Esophagus muscularis mucosa (tissue), 4 donors: ENCODE data around the gene CORO2B. TPM values are rescaled to one million over a fixed set of nuclear protein-coding genes. Genes with fewer than 3 reads are reported as not detected.
"Not testable (repeated sequence)": the region's sequence is repeated elsewhere in the genome, so short reads cannot be mapped to it uniquely, and the experiment has no call there.

Experiments
- DNase-seq: peaks from one replicate; pipeline ENCODE4 v3.0.0-alpha.2; 2017; ENCODE audit errors: extremely low spot score
- H3K27ac ChIP-seq, 4 donors: fragments of 200-600 bp; sonication (generic); replicated peaks in 1 of 4; 1 replicate in 3 of 4; 2 replicates in 1 of 4; pipeline ENCODE4 v1.5.1; 2016 to 2019; ENCODE audit warnings: mild to moderate bottlenecking in 1 of 4
- H3K27me3 ChIP-seq, 4 donors: fragments of 200-600 bp; sonication (generic); one replicate each; pipeline versions ENCODE4 v1.5.1 to v1.6.0; 2016 to 2019
- H3K36me3 ChIP-seq, 4 donors: fragments of 200-600 bp; sonication (generic); one replicate each; pipeline ENCODE4 v1.5.1; 2016 to 2019
- H3K4me1 ChIP-seq, 4 donors: fragments of 200-600 bp; sonication (generic); one replicate each; pipeline ENCODE4 v1.5.1; 2016 to 2019
- H3K4me3 ChIP-seq, 4 donors: fragments of 200-600 bp; sonication (generic); 1 replicate in 2 of 4; 2 replicates in 2 of 4; pipeline ENCODE4 v1.5.1; 2016 to 2019; ENCODE audit warnings: mild to moderate bottlenecking in 4 of 4, moderate library complexity in 1 of 4
- H3K9me3 ChIP-seq, 4 donors: fragments of 200-600 bp; sonication (generic); 1 replicate in 3 of 4; 2 replicates in 1 of 4; pipeline ENCODE4 v1.5.1; 2016 to 2019
- EP300 ChIP-seq: sonication (generic); formaldehyde crosslinking; IDR thresholded peaks from one replicate; pipeline ENCODE4 v1.6.1; 2017; ENCODE audit warnings: antibody characterized with exemption
- POLR2A ChIP-seq: fragments of 450-650 bp; IDR thresholded peaks from one replicate; pipeline ENCODE4 v1.6.1; 2017; ENCODE audit warnings: antibody characterized with exemption, moderate library complexity, mild to moderate bottlenecking, low read depth
- POLR2AphosphoS5 ChIP-seq, 2 donors: sonication (generic); formaldehyde crosslinking; IDR thresholded peaks; one replicate each; pipeline ENCODE4 v1.6.1; 2017; ENCODE audit warnings: antibody characterized with exemption in 2 of 2
- WGBS: methylation state at CpG from one replicate; pipeline ENCODE4 v1.1.5; 2018; 5-methylcytosine and 5-hydroxymethylcytosine counted together
- intact Hi-C: fragments of 100-400 bp; cut with DNase I; formaldehyde crosslinking; loops from one replicate; pipeline ENCODE4 v1.15.1; 2023
- total RNA-seq, 4 donors: library from RNA; depleted of rRNA; stranded (reverse); fragments of >200 nt; gene quantifications; one replicate each; pipeline versions ENCODE4 v1.1.0 to v1.2.1, GENCODE V29; 2016
- TF ChIP-seq, protein P1 (sequence below), 3 experiments: fragments of 200-600 bp in 2 of 3; fragments of 450-650 bp in 1 of 3; sonication (generic) in 2 of 3; IDR thresholded peaks; one replicate each; pipeline ENCODE4 v1.5.1; 2017 to 2019; ENCODE audit warnings: antibody characterized with exemption in 3 of 3, mild to moderate bottlenecking in 2 of 3, moderate library complexity in 1 of 3

CORO2B gene
- total RNA-seq, 4 donors from 2014 or later, result 5.8 to 12.2 (median 7.5) TPM

DNA sequence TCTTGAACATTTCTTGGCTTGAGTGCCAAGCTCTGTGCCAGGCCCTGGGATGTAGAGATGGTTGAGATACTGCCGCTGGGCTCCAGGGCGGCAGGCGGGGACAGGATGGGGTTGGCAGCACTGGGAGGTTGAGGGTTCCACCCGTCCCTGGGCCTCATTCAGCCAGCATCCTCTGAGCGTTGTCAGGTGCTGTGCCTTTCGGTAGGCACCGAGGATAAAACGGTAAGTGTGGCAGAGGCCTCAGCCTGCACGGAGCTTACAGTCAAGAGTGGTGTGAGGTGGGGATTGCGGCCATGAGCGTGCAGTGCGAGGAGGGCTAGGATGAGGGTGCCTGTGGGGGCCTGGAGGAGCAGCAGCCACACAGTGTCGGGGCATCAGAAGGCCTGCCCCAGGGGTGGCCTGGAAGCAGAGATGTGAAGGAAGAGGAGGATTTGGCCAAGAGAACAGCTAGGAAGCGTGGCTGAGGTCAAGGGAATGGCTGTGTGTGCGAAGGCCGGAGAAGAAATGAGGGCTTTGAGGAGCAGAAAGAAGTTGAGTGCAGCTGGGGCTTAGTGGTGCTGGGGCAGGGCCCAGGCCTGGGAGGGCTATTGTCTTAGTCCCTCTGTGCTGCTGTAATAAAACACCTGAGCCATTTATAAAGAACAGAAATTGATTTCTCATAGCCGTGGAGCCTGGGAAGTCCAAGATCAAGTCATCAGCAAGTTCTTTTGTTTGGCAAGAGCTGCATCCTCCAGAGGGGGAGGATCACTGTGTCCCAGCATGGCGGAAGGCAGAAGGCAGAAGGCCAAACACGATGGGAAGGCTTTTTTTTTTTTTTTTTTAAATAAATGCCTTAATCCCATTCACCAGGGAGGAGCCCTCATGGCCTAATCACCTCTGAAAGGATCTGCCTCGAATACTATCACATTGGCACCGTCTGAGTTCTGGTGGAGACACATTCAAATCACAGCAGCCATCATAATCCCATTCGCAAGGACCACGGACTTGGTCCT lies 22.7 kb downstream of the CORO2B start:
- Histone ChIP-seq H3K27me3 (no peaks in the 10 kb centered on the region), H3K27ac (peak overlapping the region in 2 of 4 donors; percentile 21 to 73), H3K9me3 (no peaks in the 10 kb centered on the region), H3K4me3 (no peak overlapping the region), H3K4me1 (peaks cover 41 to 69% (median 42%) of the 10 kb centered on the region in 4 donors), H3K36me3 (no peaks in the 10 kb centered on the region)
- TF ChIP-seq, protein P1, sequence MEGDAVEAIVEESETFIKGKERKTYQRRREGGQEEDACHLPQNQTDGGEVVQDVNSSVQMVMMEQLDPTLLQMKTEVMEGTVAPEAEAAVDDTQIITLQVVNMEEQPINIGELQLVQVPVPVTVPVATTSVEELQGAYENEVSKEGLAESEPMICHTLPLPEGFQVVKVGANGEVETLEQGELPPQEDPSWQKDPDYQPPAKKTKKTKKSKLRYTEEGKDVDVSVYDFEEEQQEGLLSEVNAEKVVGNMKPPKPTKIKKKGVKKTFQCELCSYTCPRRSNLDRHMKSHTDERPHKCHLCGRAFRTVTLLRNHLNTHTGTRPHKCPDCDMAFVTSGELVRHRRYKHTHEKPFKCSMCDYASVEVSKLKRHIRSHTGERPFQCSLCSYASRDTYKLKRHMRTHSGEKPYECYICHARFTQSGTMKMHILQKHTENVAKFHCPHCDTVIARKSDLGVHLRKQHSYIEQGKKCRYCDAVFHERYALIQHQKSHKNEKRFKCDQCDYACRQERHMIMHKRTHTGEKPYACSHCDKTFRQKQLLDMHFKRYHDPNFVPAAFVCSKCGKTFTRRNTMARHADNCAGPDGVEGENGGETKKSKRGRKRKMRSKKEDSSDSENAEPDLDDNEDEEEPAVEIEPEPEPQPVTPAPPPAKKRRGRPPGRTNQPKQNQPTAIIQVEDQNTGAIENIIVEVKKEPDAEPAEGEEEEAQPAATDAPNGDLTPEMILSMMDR (IDR thresholded peaks at IDR 0.05), result no peak
- TF ChIP-seq EP300, result no peak
- no peak for TF ChIP-seq POLR2A
- no peak for TF ChIP-seq POLR2AphosphoS5 (IDR thresholded peaks at IDR 0.05)
- no peak for DNase-seq
- 84% methylated on average over 19 of the region's 23 CpGs for WGBS
- intact Hi-C loops, result no loop called here

GRCh38 chr15:68602459-68603215 lies 23.8 kb downstream of the CORO2B start:
- H3K27me3 ChIP-seq, result no peaks in the 10 kb centered on the region
- no peak for DNase-seq
- H3K36me3 ChIP-seq, result no peaks in the 10 kb centered on the region
- no peak overlapping the region for H3K27ac ChIP-seq
- no peaks in the 10 kb centered on the region for H3K9me3 ChIP-seq
- intact Hi-C loops, result no loop called here
- H3K4me3 ChIP-seq, result no peak overlapping the region
- TF ChIP-seq POLR2A (no peak), EP300 (no peak), POLR2AphosphoS5 (IDR thresholded peaks at IDR 0.05) (no peak)
- TF ChIP-seq, protein P1 (IDR thresholded peaks at IDR 0.05), result no peak
- H3K4me1 ChIP-seq, result peaks cover 39 to 67% (median 44%) of the 10 kb centered on the region in 4 donors
- 78% methylated on average over 11 of the region's 11 CpGs for WGBS

DNA sequence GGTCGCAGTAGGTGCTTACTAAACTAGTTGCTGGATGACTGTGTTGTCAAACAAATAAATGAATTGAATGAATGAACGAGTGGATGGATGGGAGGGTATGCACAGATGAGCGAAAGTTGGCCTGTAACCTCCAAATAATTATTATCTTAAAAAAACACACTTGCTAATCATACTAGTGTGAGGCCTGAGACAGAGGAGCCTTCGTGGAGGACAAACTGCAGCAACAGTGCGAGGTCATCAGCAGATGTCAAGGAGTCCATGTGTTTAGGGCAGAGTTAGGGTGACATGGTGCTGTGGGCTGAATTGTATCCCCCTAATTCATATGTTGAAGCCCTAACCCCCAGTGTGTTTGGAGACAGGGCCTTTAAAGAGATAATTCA lies 24.4 kb downstream of the CORO2B start:
- DNase-seq, result no peak
- intact Hi-C loops, result no loop called here
- no peaks in the 10 kb centered on the region for H3K36me3 ChIP-seq
- H3K9me3 ChIP-seq, result no peaks in the 10 kb centered on the region
- TF ChIP-seq, protein P1 (IDR thresholded peaks at IDR 0.05), result no peak
- no peak for TF ChIP-seq POLR2AphosphoS5 (IDR thresholded peaks at IDR 0.05)
- TF ChIP-seq POLR2A, result no peak
- TF ChIP-seq EP300, result no peak
- no peak overlapping the region for H3K27ac ChIP-seq
- WGBS, result 94% methylated on average over 5 of the region's 5 CpGs
- no peak overlapping the region for H3K4me3 ChIP-seq
- no peaks in the 10 kb centered on the region for H3K27me3 ChIP-seq
- H3K4me1 ChIP-seq, result peaks cover 39 to 67% (median 45%) of the 10 kb centered on the region in 4 donors

DNA sequence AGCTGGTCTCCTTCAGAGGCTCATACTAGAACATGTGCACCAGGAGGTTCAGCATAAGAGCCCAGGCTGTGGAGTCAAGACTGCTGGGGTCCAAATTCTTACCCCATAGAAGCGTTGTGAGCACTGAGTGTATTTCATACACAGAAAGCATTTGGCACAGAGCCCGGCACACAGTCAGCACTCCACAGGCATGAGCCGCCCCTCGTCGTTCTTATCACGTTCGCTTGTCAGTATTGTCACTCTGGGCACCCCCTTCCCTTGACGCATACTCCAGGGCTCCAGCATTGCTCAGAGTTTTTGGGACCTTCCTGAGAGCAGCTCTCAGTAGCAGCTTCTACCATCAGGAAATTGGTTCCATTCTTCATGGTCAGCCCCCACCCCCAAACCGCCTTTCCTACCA lies 25.2 kb downstream of the CORO2B start:
- no peak for TF ChIP-seq EP300
- TF ChIP-seq, protein P1 (IDR thresholded peaks at IDR 0.05), result no peak
- TF ChIP-seq POLR2AphosphoS5 (IDR thresholded peaks at IDR 0.05), result no peak
- no peak for TF ChIP-seq POLR2A
- Histone ChIP-seq H3K36me3 (no peaks in the 10 kb centered on the region), H3K4me3 (no peak overlapping the region), H3K4me1 (peaks cover 39 to 67% (median 45%) of the 10 kb centered on the region in 4 donors), H3K27ac (no peak overlapping the region), H3K9me3 (no peaks in the 10 kb centered on the region), H3K27me3 (no peaks in the 10 kb centered on the region)
- intact Hi-C loops, result no loop called here
- DNase-seq, result no peak
- WGBS, result 97% methylated on average over 9 of the region's 9 CpGs

GRCh38 chr15:68604840-68605478 lies 26.2 kb downstream of the CORO2B start:
- H3K36me3 ChIP-seq, DNase-seq, intact Hi-C loops, H3K4me3 ChIP-seq, H3K27ac ChIP-seq, H3K9me3 ChIP-seq, H3K27me3 ChIP-seq: not testable (repeated sequence)
- H3K4me1 ChIP-seq, result peaks cover 39 to 67% (median 45%) of the 10 kb centered on the region in 4 donors
- 70% methylated on average over 10 of the region's 10 CpGs for WGBS
